Bone marrow (tissue), 2 donors: ENCODE results near the gene HIF3A.

ENCODE experiments used
- DNase-seq, 2 donors: peaks; one replicate each; lab custom pipeline; 2025; lab: John Stamatoyannopoulos, UW

HIF3A gene

GRCh38 chr19:46384396-46384795 lies 87.6 kb downstream of the HIF3A start:
- no peak for DNase-seq

DNA sequence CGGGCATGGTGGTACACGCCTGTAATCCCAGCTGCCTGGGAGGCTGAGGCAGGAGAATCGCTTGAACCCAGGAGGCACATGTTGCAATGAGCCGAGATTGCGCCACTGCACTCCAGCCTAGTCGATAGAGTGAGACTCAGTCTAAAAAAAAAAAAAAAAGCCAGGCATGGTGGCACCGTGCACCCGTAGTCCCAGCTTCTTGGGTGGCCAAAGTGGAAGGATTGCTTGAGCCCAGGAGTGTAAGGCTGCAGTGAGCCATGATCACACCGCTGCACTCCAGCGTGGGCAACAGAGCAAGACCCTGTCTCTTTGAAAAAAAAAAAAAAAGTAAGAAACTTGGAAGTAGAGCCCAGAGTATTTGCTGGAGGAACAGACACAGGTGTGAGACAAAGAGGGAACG lies 88.8 kb downstream of the HIF3A start:
- no peak for DNase-seq

- DNase-seq, result no peak
Observed at GRCh38 chr19:46386151-46386550, 89.3 kb downstream of the HIF3A start.

- no peak for DNase-seq
Observed at GRCh38 chr19:46386996-46387712, 90.3 kb downstream of the HIF3A start.

GRCh38 chr19:46387713-46388130 lies 90.9 kb downstream of the HIF3A start:
- no peak for DNase-seq

DNA sequence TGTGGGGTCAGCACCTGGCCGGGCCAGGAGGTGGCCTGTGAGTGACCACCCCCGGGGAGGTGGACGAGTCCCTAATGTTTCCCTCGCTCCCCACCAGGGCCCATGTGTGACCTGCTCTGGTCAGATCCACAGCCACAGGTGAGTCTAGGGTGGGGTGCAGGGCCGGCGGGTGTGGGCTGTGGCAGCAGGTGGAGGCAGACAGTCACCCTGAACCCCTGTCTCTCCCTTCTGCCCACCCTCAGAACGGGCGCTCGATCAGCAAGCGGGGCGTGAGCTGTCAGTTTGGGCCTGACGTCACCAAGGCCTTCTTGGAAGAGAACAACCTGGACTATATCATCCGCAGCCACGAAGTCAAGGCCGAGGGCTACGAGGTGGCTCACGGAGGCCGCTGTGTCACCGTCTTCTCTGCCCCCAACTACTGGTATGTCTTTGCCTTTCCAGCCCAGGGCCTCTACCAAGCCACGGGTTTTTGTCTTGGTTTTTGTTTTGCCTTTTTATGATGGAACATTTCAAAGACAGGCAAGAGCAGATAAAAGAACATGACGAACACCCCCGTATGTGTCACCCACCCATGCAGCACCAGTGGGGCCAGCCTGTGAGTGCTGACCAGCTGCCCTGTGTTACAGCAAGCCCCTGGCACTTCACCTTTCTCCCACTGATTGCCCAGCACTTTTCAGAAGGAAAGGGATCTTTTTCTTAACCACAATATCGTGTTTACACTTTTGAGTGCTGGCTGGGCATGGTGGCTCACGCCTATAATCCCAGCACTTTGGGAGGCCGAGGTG lies 91.7 kb downstream of the HIF3A start:
- DNase-seq, result no peak

DNA sequence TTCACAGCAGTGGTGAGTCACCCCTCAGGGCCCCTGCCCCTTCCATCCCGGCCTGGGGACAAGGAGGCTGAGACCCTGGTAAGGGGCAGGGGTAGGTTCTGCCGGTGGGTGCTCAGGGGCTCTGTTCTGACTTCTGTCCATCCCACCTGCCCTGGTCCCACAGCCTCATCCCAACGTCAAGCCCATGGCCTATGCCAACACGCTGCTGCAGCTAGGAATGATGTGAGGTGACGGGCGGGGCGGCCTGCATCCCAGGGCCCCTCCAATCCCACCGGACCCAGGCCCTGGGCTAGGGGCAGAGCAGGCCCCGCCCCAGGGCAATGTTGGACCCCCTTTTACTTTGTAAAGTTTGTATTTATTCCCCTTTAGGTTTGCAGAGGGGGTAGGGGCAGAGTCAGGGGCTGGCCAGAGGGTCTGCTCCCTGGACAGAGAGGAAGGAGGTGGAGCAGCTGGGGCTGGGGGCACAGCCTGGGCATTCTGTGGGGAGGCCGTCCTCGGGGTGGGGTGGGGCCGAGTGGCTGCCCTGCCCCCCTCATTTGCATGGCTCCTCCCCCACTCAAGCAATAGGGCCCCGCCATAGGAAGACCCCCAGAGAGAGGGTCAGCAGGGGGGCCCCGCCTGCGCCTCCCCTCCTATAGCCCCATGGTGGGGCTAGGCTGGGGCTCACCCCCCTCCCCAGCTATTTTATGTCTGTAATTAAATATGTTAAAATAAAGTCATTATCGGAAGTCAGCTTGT lies 93.4 kb downstream of the HIF3A start:
- no peak for DNase-seq

- DNase-seq, result no peak
Observed at GRCh38 chr19:46390866-46391265, 94.0 kb downstream of the HIF3A start.

DNA sequence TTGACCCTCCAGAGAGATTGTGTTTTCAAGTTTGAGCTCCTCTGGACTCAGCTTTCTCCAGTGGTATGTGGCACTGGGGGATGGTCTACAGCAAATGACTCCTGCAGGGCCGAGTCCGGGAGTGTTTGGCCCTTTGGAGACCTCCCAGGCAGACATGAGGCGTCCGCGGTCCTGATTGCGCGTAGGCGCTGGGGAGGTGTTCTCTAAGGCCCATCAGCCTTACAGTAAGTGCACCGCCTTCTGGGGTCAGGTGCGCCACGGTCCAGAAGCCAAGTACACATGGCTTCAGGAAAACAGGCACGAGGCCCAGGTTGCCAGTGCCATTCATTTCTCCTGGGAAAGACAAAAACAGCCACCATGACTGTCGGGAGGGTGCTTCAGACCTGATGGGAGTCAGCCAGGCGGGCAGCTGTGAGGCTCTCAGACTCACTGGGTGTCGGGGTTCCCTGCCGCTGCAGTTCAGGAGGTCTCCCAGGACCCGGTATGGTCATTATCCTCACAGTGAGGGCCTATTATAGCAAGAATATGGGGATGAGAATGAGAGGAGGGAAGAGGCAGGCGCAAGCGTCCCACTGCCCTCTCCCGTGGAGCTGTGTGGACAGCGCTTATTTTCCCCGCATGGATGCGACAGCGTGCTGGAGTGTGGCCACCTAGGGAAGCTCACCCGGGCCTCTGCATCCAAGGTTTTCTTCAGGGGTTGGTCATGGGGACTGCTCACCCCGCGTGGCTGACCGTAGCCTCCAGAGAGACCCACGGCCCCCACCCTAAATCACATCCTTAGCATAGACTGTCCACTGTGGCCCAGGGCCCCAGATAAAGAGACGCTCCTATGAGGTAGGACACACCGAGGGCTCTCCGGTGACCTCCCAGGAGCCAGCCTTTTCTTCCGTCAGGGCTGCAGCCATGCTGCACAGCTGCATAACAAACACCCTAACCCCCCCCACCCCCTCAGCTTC lies 94.7 kb downstream of the HIF3A start:
- no peak for DNase-seq

DNA sequence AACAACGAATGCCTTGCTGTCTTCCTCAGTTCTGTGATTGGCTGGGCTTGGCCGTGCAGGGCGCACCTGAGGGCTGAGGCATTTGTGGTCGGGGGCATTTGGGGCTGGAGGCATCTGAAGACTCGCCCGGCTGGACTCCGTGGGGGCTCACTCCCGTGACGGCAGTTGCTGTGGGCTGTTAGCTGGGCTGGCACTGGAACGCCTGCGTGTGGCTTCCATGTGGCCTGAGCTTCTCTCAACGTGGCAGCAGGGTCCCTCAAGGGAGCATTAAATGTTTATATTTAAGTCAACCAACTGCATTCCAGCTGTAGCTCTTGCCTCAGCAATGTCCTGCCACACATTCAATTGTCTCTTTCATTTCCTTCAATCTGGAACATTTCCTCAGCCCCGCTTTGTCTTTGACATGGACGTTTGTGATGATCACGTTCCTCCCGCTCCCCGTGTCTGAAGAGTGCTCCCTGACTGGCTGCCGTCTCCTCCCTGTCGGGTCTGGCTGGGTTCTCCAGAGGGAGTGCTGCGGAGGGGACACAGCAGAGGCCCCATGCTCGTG lies 95.5 kb downstream of the HIF3A start:
- no peak for DNase-seq

DNA sequence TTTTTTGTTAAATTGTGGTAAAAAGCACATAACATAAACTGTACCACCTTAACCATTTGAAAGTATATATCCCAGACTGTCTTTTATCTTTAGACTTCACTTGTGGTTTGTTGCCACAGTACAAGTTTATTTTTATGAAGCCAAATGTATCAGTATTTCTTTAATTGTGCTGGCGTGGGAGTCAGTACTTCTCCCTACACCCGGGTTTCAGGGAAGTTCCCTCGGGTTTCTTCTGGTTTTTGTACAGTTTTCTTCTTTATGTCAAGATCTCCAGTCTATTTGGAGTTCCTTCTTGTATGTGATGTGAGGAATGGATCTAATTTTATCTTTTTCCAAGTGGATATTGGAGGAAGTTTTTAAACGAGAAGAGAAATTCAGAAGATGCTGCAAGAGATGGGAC lies 96.0 kb downstream of the HIF3A start:
- DNase-seq, result no peak
